ENCODE results near the gene SMAD5. TPM values are rescaled to one million over a fixed set of nuclear protein-coding genes. Genes with fewer than 3 reads are reported as not detected.

Gene SMAD5
- total RNA-seq, 1 donor from 2014 or later = 52.7 TPM

DNA sequence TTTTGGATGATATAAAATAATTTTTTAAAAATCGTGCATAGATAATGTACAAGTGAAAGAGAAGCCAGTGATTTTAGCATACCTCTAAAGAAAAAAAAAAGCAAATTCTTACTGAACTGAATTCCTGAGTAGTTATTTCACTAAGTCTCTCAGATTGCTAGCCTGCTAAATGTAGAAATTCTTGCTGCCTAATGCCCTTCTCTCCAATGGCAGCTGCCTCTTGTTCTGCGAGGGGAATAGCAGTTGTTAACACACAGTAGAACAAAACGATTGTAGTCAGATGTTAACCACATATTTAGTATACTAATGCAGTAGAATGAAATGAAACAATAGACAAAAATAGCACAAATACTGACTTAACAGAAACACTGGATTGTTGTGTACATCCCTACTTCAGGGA, 26.8 kb downstream of the SMAD5 start:
- intact Hi-C loops (cut with DNase I) = no loop called here
- Histone ChIP-seq H3K9me3 (no peaks in the 10 kb centered on the region), H3K27ac (no peak overlapping the region), H3K4me3 (no peak overlapping the region), H3K4me1 (no peaks in the 10 kb centered on the region), H3K27me3 (no peaks in the 10 kb centered on the region), H3K36me3 (peaks cover 50% of the 10 kb centered on the region)
- TF ChIP-seq CTCF (IDR thresholded peaks at IDR 0.05) = no peak
- ATAC-seq (no peak), DNase-seq (no peak)

DNA sequence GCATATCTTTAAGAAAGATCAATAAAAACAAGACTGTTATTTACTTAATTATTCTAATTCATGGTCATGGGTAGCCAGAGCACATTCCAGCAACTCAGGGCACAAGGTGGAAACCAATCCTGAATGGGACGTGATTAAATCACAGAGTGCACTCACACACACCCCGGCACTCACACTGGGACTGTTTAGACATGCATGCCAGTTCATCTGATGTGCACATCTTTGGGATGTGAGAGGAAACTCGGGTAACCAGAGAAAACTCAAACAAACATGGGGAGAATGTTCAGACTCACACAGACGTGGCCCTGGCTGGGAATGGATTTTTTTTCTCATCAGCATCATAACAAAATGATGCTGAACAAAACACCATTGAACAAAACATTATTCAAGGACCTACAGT, 29.4 kb downstream of the SMAD5 start:
- Histone ChIP-seq H3K4me1 (no peaks in the 10 kb centered on the region), H3K4me3 (no peak overlapping the region), H3K9me3 (no peaks in the 10 kb centered on the region), H3K27me3 (no peaks in the 10 kb centered on the region), H3K27ac (no peak overlapping the region), H3K36me3 (peaks cover 44% of the 10 kb centered on the region)
- no peak for ATAC-seq
- no peak for DNase-seq
- no peak for TF ChIP-seq CTCF (IDR thresholded peaks at IDR 0.05)
- intact Hi-C loops (cut with DNase I) = no loop called here

- no peak for TF ChIP-seq CTCF (IDR thresholded peaks at IDR 0.05)
- Histone ChIP-seq H3K36me3 (peaks cover 54% of the 10 kb centered on the region), H3K4me3 (no peak overlapping the region), H3K9me3 (no peaks in the 10 kb centered on the region), H3K27ac (no peak overlapping the region), H3K27me3 (no peaks in the 10 kb centered on the region), H3K4me1 (no peaks in the 10 kb centered on the region)
- intact Hi-C loops (cut with DNase I) = no loop called here
- ATAC-seq (no peak), DNase-seq (no peak)
These were observed 31.6 kb downstream of the SMAD5 start for GRCh38 chr5:136164226-136164625.

GRCh38 chr5:136166909-136167308, 34.3 kb downstream of the SMAD5 start:
- DNase-seq = no peak
- no peak for ATAC-seq
- H3K4me3 ChIP-seq = no peak overlapping the region
- no peak overlapping the region for H3K27ac ChIP-seq
- no peaks in the 10 kb centered on the region for H3K27me3 ChIP-seq
- intact Hi-C loops (cut with DNase I) = no loop called here
- H3K9me3 ChIP-seq = no peaks in the 10 kb centered on the region
- H3K36me3 ChIP-seq = peaks cover 58% of the 10 kb centered on the region
- no peak for TF ChIP-seq CTCF (IDR thresholded peaks at IDR 0.05)
- no peaks in the 10 kb centered on the region for H3K4me1 ChIP-seq

DNA sequence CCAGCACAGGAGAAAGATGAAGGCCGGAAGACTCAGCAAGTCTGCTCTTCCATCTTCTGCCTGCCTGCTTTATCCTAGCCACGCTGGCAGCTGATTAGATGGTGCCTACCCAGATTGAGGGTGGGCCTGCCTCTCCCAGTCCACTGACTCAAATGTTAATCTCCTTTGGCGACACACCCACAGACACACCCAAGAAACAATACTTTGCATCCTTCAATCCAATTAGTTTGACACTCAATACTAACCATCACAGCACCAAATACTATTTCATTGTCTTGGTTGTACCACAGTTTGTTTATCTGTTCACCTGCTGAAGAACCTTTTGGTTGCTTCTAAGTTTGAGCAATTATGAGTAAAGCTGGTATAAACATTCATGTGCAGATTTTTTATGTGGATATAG, 36.6 kb downstream of the SMAD5 start:
- DNase-seq (no peak), ATAC-seq (no peak)
- no peak overlapping the region for H3K4me3 ChIP-seq
- intact Hi-C loops (cut with DNase I) = no loop called here
- H3K27me3 ChIP-seq = no peaks in the 10 kb centered on the region
- peaks cover 54% of the 10 kb centered on the region for H3K36me3 ChIP-seq
- no peak for TF ChIP-seq CTCF (IDR thresholded peaks at IDR 0.05)
- no peak overlapping the region for H3K27ac ChIP-seq
- no peaks in the 10 kb centered on the region for H3K4me1 ChIP-seq
- H3K9me3 ChIP-seq = no peaks in the 10 kb centered on the region

- H3K27ac ChIP-seq = no peak overlapping the region
- DNase-seq (no peak), ATAC-seq (peak; percentile 66)
- H3K9me3 ChIP-seq = no peaks in the 10 kb centered on the region
- intact Hi-C loops (cut with DNase I) = no loop called here
- no peaks in the 10 kb centered on the region for H3K27me3 ChIP-seq
- H3K36me3 ChIP-seq = peaks cover 55% of the 10 kb centered on the region
- no peaks in the 10 kb centered on the region for H3K4me1 ChIP-seq
- peak; percentile 50 for TF ChIP-seq CTCF (IDR thresholded peaks at IDR 0.05)
- no peak overlapping the region for H3K4me3 ChIP-seq
These were observed 41.5 kb downstream of the SMAD5 start for GRCh38 chr5:136174021-136174659.

All from upper lobe of right lung (tissue), 1 donor.